ENCODE measurements around the gene DLGAP4. TPM values are rescaled to one million over a fixed set of nuclear protein-coding genes. Genes with fewer than 3 reads are reported as not detected.
A peak's percentile ranks its signal among the peaks of the same experiment; 100 is the strongest.

The DLGAP4 gene
- total RNA-seq, 2 donors from 2014 or later = 62.9 to 78.2 TPM

GRCh38 chr20:36274181-36274841, 31.8 kb upstream of the DLGAP4 start:
- Histone ChIP-seq H3K27me3 (ENCODE audit: control insufficient read depth, insufficient read depth, low read length, poor library complexity, severe bottlenecking) (no peaks in the 10 kb centered on the region), H3K9me3 (ENCODE audit: control insufficient read depth, low read length) (no peaks in the 10 kb centered on the region), H3K36me3 (ENCODE audit: control insufficient read depth, insufficient read depth, low read length) (no peaks in the 10 kb centered on the region), H3K27ac (ENCODE audit: low read depth, low read length) (peak overlapping the region; percentile 72), H3K4me3 (ENCODE audit: low read length) (no peak overlapping the region), H3K4me1 (ENCODE audit: control insufficient read depth, insufficient read depth, low read length) (no peaks in the 10 kb centered on the region), H3K9ac (ENCODE audit: extremely low read depth, low read length, poor library complexity, severe bottlenecking) (no peak overlapping the region)
- Mint-ChIP-seq H3K36me3 (ENCODE audit: low read depth) (no peaks in the 10 kb centered on the region), H3K4me3 (no peak overlapping the region), H3K27me3 (ENCODE audit: insufficient read depth) (no peaks in the 10 kb centered on the region), H3K9me3 (no peaks in the 10 kb centered on the region), H3K27ac (no peak overlapping the region), H3K4me1 (no peaks in the 10 kb centered on the region)
- 68 to 77% methylated on average over 4 to 20 of the region's 20 CpGs for WGBS, 2 experiments (ENCODE audit: insufficient coverage in 1 of 2, insufficient read length in 1 of 2)
- no peak for TF ChIP-seq CTCF (conservative IDR thresholded peaks at IDR 0.05)
- DNase-seq = no peak

GRCh38 chr20:36275011-36275410, 31.1 kb upstream of the DLGAP4 start:
- WGBS, 2 experiments (ENCODE audit: insufficient coverage in 1 of 2, insufficient read length in 1 of 2) = 82 to 89% methylated on average over 4 to 5 of the region's 5 CpGs
- H3K4me1 Mint-ChIP-seq = no peaks in the 10 kb centered on the region
- no peaks in the 10 kb centered on the region for H3K27me3 Mint-ChIP-seq (ENCODE audit: insufficient read depth)
- H3K27me3 ChIP-seq (ENCODE audit: control insufficient read depth, insufficient read depth, low read length, poor library complexity, severe bottlenecking) = no peaks in the 10 kb centered on the region
- no peaks in the 10 kb centered on the region for H3K36me3 Mint-ChIP-seq (ENCODE audit: low read depth)
- no peaks in the 10 kb centered on the region for H3K4me1 ChIP-seq (ENCODE audit: control insufficient read depth, insufficient read depth, low read length)
- no peak overlapping the region for H3K4me3 ChIP-seq (ENCODE audit: low read length)
- H3K36me3 ChIP-seq (ENCODE audit: control insufficient read depth, insufficient read depth, low read length) = no peaks in the 10 kb centered on the region
- H3K9ac ChIP-seq (ENCODE audit: extremely low read depth, low read length, poor library complexity, severe bottlenecking) = no peak overlapping the region
- H3K9me3 ChIP-seq (ENCODE audit: control insufficient read depth, low read length) = no peaks in the 10 kb centered on the region
- no peaks in the 10 kb centered on the region for H3K9me3 Mint-ChIP-seq
- DNase-seq = no peak
- no peak overlapping the region for H3K27ac Mint-ChIP-seq
- H3K27ac ChIP-seq (ENCODE audit: low read depth, low read length) = no peak overlapping the region
- no peak overlapping the region for H3K4me3 Mint-ChIP-seq
- no peak for TF ChIP-seq CTCF (conservative IDR thresholded peaks at IDR 0.05)

GRCh38 chr20:36275441-36276189, 30.5 kb upstream of the DLGAP4 start:
- no peak for DNase-seq
- 92 to 97% methylated on average over 9 to 12 of the region's 12 CpGs for WGBS, 2 experiments (ENCODE audit: insufficient coverage in 1 of 2, insufficient read length in 1 of 2)
- Histone ChIP-seq H3K9me3 (ENCODE audit: control insufficient read depth, low read length) (no peaks in the 10 kb centered on the region), H3K4me1 (ENCODE audit: control insufficient read depth, insufficient read depth, low read length) (no peaks in the 10 kb centered on the region), H3K4me3 (ENCODE audit: low read length) (no peak overlapping the region), H3K27ac (ENCODE audit: low read depth, low read length) (no peak overlapping the region), H3K36me3 (ENCODE audit: control insufficient read depth, insufficient read depth, low read length) (no peaks in the 10 kb centered on the region), H3K9ac (ENCODE audit: extremely low read depth, low read length, poor library complexity, severe bottlenecking) (no peak overlapping the region), H3K27me3 (ENCODE audit: control insufficient read depth, insufficient read depth, low read length, poor library complexity, severe bottlenecking) (no peaks in the 10 kb centered on the region)
- no peaks in the 10 kb centered on the region for H3K9me3 Mint-ChIP-seq
- H3K27me3 Mint-ChIP-seq (ENCODE audit: insufficient read depth) = no peaks in the 10 kb centered on the region
- no peaks in the 10 kb centered on the region for H3K36me3 Mint-ChIP-seq (ENCODE audit: low read depth)
- H3K27ac Mint-ChIP-seq = no peak overlapping the region
- TF ChIP-seq CTCF (conservative IDR thresholded peaks at IDR 0.05) = peak; percentile 23
- no peak overlapping the region for H3K4me3 Mint-ChIP-seq
- no peaks in the 10 kb centered on the region for H3K4me1 Mint-ChIP-seq

Measured in endodermal cell (in vitro differentiated cells).